ENCODE data around the gene VAMP5. TPM values are rescaled to one million over a fixed set of nuclear protein-coding genes. Genes with fewer than 3 reads are reported as not detected.
A peak's percentile ranks its signal among the peaks of the same experiment; 100 is the strongest.

Gene VAMP5
- total and polyA plus RNA-seq, 9 of the 15 experiments (the other 6 are each of a cell fraction or from before 2014, with no cell fraction given): 0.54 to 1.9 (median 1.5) TPM; not detected in 2

GRCh38 chr2:85541753-85542457 lies 42.3 kb upstream of the VAMP5 start:
- 66% methylated on average over 5 of the region's 5 CpGs for WGBS (ENCODE audit: insufficient coverage, low coverage, missing lambda C conversion rate)
- Histone ChIP-seq H3K9ac (ENCODE audit: insufficient read depth in 1 of 2, low read depth in 2 of 2, low read length in 2 of 2) (peak overlapping the region in 1 of 2 experiments; percentile 100; a peak in 2 of 4 replicates), H3K4me2 (ENCODE audit: insufficient read depth, low read length) (peak overlapping the region; percentile 98), H2AFZ (ENCODE audit: low read depth, low read length) (no peak overlapping the region), H3K9me3 (replicated peaks; ENCODE audit: control insufficient read depth, insufficient read depth, low read depth, low read length) (no peaks in the 10 kb centered on the region), H3K27ac (ENCODE audit: extremely low read depth, low read depth, low read length) (peak overlapping the region; percentile 31), H3K79me2 (ENCODE audit: control insufficient read depth, insufficient read depth, low read length) (peaks cover 62% of the 10 kb centered on the region), H4K20me1 (replicated peaks; ENCODE audit: control insufficient read depth, insufficient read depth, low read length) (peaks cover 40% of the 10 kb centered on the region), H3K36me3 (ENCODE audit: control insufficient read depth, insufficient read depth, low read length) (peaks cover 65% of the 10 kb centered on the region), H3K9me1 (ENCODE audit: control insufficient read depth, insufficient read depth, low read length) (peaks cover 3% of the 10 kb centered on the region), H3K4me1 (replicated peaks in 1 of 2; ENCODE audit: control insufficient read depth in 2 of 2, insufficient read depth in 2 of 2, low read length in 2 of 2) (peaks cover 9 to 24% of the 10 kb centered on the region in 2 experiments), H3K27me3 (ENCODE audit: control insufficient read depth in 2 of 2, insufficient read depth in 2 of 2, low read length in 2 of 2) (no peaks in the 10 kb centered on the region), H3K4me3 (peak overlapping the region; percentile 68; the same call in 1 of the 2 replicates)
- ChIA-PET POLR2A (interaction anchor here (0.6 to 24.3 kb wide), 13 partner anchors 11 to 211 kb away, joined by 4 to 1576 read pairs (median 7); partner anchors contain the start of genes CAPG, GGCX, SH2D6 and VAMP8), CTCF (ENCODE audit: low intra/inter-chr PET ratio) (no interaction called here)
- ATAC-seq (no peak), FAIRE-seq (no peak), DNase-seq (ENCODE audit: extremely low read depth in 1 of 4, low spot score in 3 of 4) (no peak)
- in situ Hi-C loops (cut with MboI): no loop called here
- intact Hi-C loops (cut with micrococcal nuclease): no loop called here
- TF ChIP-seq POLR2A (conservative IDR thresholded peaks at IDR 0.05) (peak; percentile 21), BRD4 (IDR thresholded peaks at IDR 0.05) (0 out of 2 replicates have a peak, but pooled peaks have one; percentile 42), CHD1 (IDR thresholded peaks at IDR 0.05; ENCODE audit: low read length) (peak; percentile 5), HNRNPL (IDR thresholded peaks at IDR 0.05; ENCODE audit: low read depth, low read length) (peak; percentile 42; the same call in 1 of the 2 replicates), TGIF2 (CRISPR knock-in tag; IDR thresholded peaks at IDR 0.05) (no peak)
- BruUV-seq (replicated peaks): no TSS peak

Data from K562 (cell line).